ENCODE data around the gene RTP1. TPM values are rescaled to one million over a fixed set of nuclear protein-coding genes. Genes with fewer than 3 reads are reported as not detected.
A peak's percentile ranks its signal among the peaks of the same experiment; 100 is the strongest.

The RTP1 gene
- total and polyA plus RNA-seq, 9 of the 15 experiments (the other 6 are each of a cell fraction or from before 2014, with no cell fraction given): not detected

- no peak for TF ChIP-seq RFX5 (IDR thresholded peaks at IDR 0.05; ENCODE audit: low read depth, low read length)
- no peak for TF ChIP-seq EP400 (IDR thresholded peaks at IDR 0.05)
- TF ChIP-seq RFX7 (CRISPR knock-in tag; IDR thresholded peaks at IDR 0.05): no peak
- TF ChIP-seq ZNF263 (CRISPR knock-in tag; IDR thresholded peaks at IDR 0.05; ENCODE audit: borderline replicate concordance): no peak
- TF ChIP-seq ZNF436 (CRISPR knock-in tag; IDR thresholded peaks at IDR 0.05): no peak
- TF ChIP-seq MCM3 (IDR thresholded peaks at IDR 0.05): no peak
- no peak for TF ChIP-seq ZNF174 (CRISPR knock-in tag; IDR thresholded peaks at IDR 0.05)
- no peak for TF ChIP-seq CEBPB (tag; IDR thresholded peaks at IDR 0.05)
- TF ChIP-seq SMAD4 (CRISPR knock-in tag; conservative IDR thresholded peaks at IDR 0.05): no peak
- no peak for TF ChIP-seq KLF10 (CRISPR knock-in tag; IDR thresholded peaks at IDR 0.05)
These were observed 11.5 kb upstream of the RTP1 start (continued) for GRCh38 chr3:187185759-187186158.

GRCh38 chr3:187186375-187186774, 10.9 kb upstream of the RTP1 start:
- no peak overlapping the region for H3K4me3 ChIP-seq
- 12% methylated on average over 2 of the region's 2 CpGs for WGBS (ENCODE audit: insufficient coverage, low coverage, missing lambda C conversion rate)
- peak overlapping the region; percentile 36; the same call in 1 of the 3 replicates for H3K27ac ChIP-seq (ENCODE audit: extremely low read depth, low read depth, low read length)
- ATAC-seq (no peak; the same call in 2 of the 3 replicates), FAIRE-seq (no peak), DNase-seq (ENCODE audit: extremely low read depth in 1 of 4, low spot score in 3 of 4) (no peak)
- H4K20me1 ChIP-seq (replicated peaks; ENCODE audit: control insufficient read depth, insufficient read depth, low read length): no peaks in the 10 kb centered on the region
- no peak for TF ChIP-seq SRF (CRISPR knock-in tag; IDR thresholded peaks at IDR 0.05)
- no peak for TF ChIP-seq MBD1 (CRISPR knock-in tag; IDR thresholded peaks at IDR 0.05)
- no peak for TF ChIP-seq HNRNPUL1 (IDR thresholded peaks at IDR 0.05; ENCODE audit: low read length)
- no peak for TF ChIP-seq MAFF (IDR thresholded peaks at IDR 0.05; ENCODE audit: low read length)
- TF ChIP-seq ZEB2 (IDR thresholded peaks at IDR 0.05): no peak
- TF ChIP-seq CEBPG (CRISPR knock-in tag; IDR thresholded peaks at IDR 0.05): no peak
- TF ChIP-seq CEBPG (tag; conservative IDR thresholded peaks at IDR 0.05 in 1 of 2, IDR thresholded peaks at IDR 0.05 in 1 of 2): no peak
- no peak for TF ChIP-seq ZBTB34 (CRISPR knock-in tag; IDR thresholded peaks at IDR 0.05)
- no peak for TF ChIP-seq HCFC1 (IDR thresholded peaks at IDR 0.05; ENCODE audit: low read depth, low read length)
- intact Hi-C loops (cut with micrococcal nuclease) (no loop called here), in situ Hi-C loops (cut with MboI) (no loop called here)
- H3K4me1 ChIP-seq (replicated peaks in 1 of 2; ENCODE audit: control insufficient read depth in 2 of 2, insufficient read depth in 2 of 2, low read length in 2 of 2): peaks cover 3 to 15% of the 10 kb centered on the region in 2 experiments; a peak in 3 of 5 replicates
- BruUV-seq (replicated peaks): no TSS peak
- H3K27me3 ChIP-seq (ENCODE audit: control insufficient read depth in 2 of 2, insufficient read depth in 2 of 2, low read length in 2 of 2): peaks cover 7 to 14% of the 10 kb centered on the region in 2 experiments; a peak in 3 of 5 replicates
- H2AFZ ChIP-seq (ENCODE audit: low read depth, low read length): peak overlapping the region; percentile 43
- CTCF ChIA-PET (ENCODE audit: low intra/inter-chr PET ratio): no interaction called here
- no peaks in the 10 kb centered on the region for H3K36me3 ChIP-seq (ENCODE audit: control insufficient read depth, insufficient read depth, low read length)
- no peaks in the 10 kb centered on the region for H3K9me3 ChIP-seq (replicated peaks; ENCODE audit: control insufficient read depth, insufficient read depth, low read depth, low read length)
- no peak overlapping the region for H3K9ac ChIP-seq (ENCODE audit: insufficient read depth in 1 of 2, low read depth in 2 of 2, low read length in 2 of 2)
- H3K79me2 ChIP-seq (ENCODE audit: control insufficient read depth, insufficient read depth, low read length): no peaks in the 10 kb centered on the region
- POLR2A ChIA-PET: interaction anchor here (0.8 kb wide), 1 partner anchor 13 kb away, joined by 3 read pairs; no protein-coding TSS in a partner anchor
- H3K4me2 ChIP-seq (ENCODE audit: insufficient read depth, low read length): no peak overlapping the region
- H3K9me1 ChIP-seq (ENCODE audit: control insufficient read depth, insufficient read depth, low read length): no peaks in the 10 kb centered on the region
